Hepatocyte (in vitro differentiated cells): ENCODE results near the gene PARP3. TPM values are rescaled to one million over a fixed set of nuclear protein-coding genes. Genes with fewer than 3 reads are reported as not detected.

Source experiments
- DNase-seq: peaks from one replicate; pipeline ENCODE4 v3.0.0-alpha.2; 2016; ENCODE audit warnings: low spot score
- H2AFZ ChIP-seq: fragments of 200-600 bp; sonication (generic); 2 replicates; pipeline ENCODE4 v1.6.0; 2016; ENCODE audit warnings: antibody characterized with exemption, mild to moderate bottlenecking
- H3K27ac ChIP-seq: fragments of 200-600 bp; sonication (generic); 2 replicates; pipeline ENCODE4 v1.5.1; 2016; ENCODE audit warnings: mild to moderate bottlenecking
- H3K27me3 ChIP-seq: fragments of 200-600 bp; sonication (generic); 2 replicates; pipeline ENCODE4 v1.6.1; 2016
- H3K36me3 ChIP-seq: fragments of 200-600 bp; sonication (generic); replicated peaks from 2 replicates; pipeline ENCODE4 v1.5.1; 2016; ENCODE audit warnings: low read depth; ENCODE audit not compliant: insufficient read depth
- H3K4me1 ChIP-seq: fragments of 200-600 bp; sonication (generic); 2 replicates; pipeline ENCODE4 v1.5.1; 2016; ENCODE audit warnings: mild to moderate bottlenecking, moderate library complexity; ENCODE audit not compliant: insufficient read depth
- H3K4me2 ChIP-seq: fragments of 200-600 bp; sonication (generic); 2 replicates; pipeline ENCODE4 v1.6.0; 2016
- H3K4me3 ChIP-seq: fragments of 200-600 bp; sonication (generic); 2 replicates; pipeline ENCODE4 v1.5.1; 2016; ENCODE audit warnings: mild to moderate bottlenecking
- H3K79me2 ChIP-seq: fragments of 200-600 bp; sonication (generic); 2 replicates; pipeline ENCODE4 v1.6.0; 2017; ENCODE audit warnings: mild to moderate bottlenecking
- H3K9me2 ChIP-seq: fragments of 200-600 bp; sonication (generic); replicated peaks from 2 replicates; pipeline ENCODE4 v1.6.0; 2017; ENCODE audit warnings: mild to moderate bottlenecking; ENCODE audit not compliant: insufficient read depth
- H3K9me3 ChIP-seq: fragments of 200-600 bp; sonication (generic); 2 replicates; pipeline ENCODE4 v1.5.1; 2016; ENCODE audit warnings: low read depth, mild to moderate bottlenecking
- H4K20me1 ChIP-seq: fragments of 200-600 bp; sonication (generic); 2 replicates; pipeline ENCODE4 v1.6.0; 2016; ENCODE audit warnings: mild to moderate bottlenecking; ENCODE audit not compliant: insufficient read depth, poor library complexity, severe bottlenecking
- CTCF ChIP-seq: fragments of 200-600 bp; sonication (generic); IDR thresholded peaks from 2 replicates; pipeline ENCODE4 v1.5.1; 2016; ENCODE audit warnings: antibody characterized with exemption, mild to moderate bottlenecking; ENCODE audit not compliant: poor library complexity
- EZH2 ChIP-seq: fragments of 200-600 bp; sonication (generic); IDR thresholded peaks from 2 replicates; pipeline ENCODE4 v1.6.1; 2016; ENCODE audit warnings: antibody characterized with exemption, mild to moderate bottlenecking, borderline replicate concordance
- EZH2phosphoT487 ChIP-seq: fragments of 200-600 bp; sonication (generic); IDR thresholded peaks from one replicate; pipeline ENCODE4 v1.6.1; 2018; ENCODE audit warnings: antibody characterized with exemption, mild to moderate bottlenecking, low read depth, moderate library complexity; ENCODE audit not compliant: unreplicated experiment, severe bottlenecking
- WGBS: methylation state at CpG from one replicate; pipeline ENCODE4 v1.1.6; 2016; ENCODE audit warnings: low lambda C conversion rate; ENCODE audit errors: missing lambda C conversion rate; 5-methylcytosine and 5-hydroxymethylcytosine counted together
- polyA plus RNA-seq: library from polyadenylated mRNA; unstranded; fragments of >200 nt; fragmentation: Nextera tagmentation; extraction: Ambion mirVana; gene quantifications from 2 replicates; pipeline ENCODE4 v1.2.1, GENCODE V29; 2016
- total RNA-seq: library from RNA; depleted of rRNA; stranded (reverse); fragments of >200 nt; gene quantifications from 2 replicates; pipeline ENCODE4 v1.2.3, GENCODE V29; 2014

Gene PARP3
- total and polyA plus RNA-seq, 2 experiments from 2014 or later: 9.3 to 10.3 TPM

GRCh38 chr3:51983578-51984268 is 41.6 kb downstream of the PARP3 start:
- no peak for DNase-seq

DNA sequence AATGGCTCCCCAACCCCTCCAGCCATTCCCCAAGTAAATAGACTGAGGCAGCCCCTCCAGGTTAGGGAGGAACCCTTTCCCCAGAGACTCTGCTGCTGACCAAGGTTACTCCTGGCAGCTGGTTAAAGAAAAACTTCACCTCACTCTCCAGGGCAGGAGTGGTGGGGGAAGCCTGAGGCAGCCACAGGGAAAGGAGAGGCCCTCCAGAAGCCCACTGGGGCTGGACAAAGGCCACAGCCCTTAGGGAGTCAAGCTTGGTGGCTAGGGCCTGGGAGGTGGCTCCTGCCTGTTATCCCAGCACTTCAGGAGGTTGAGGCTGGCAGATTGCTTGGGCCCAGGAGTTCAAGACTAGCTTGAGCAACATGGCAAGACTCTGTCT is 42.1 kb downstream of the PARP3 start:
- Histone ChIP-seq H4K20me1 (no peaks in the 10 kb centered on the region), H3K9me3 (no peaks in the 10 kb centered on the region), H3K4me2 (peak overlapping the region; percentile 78), H3K4me1 (peaks cover 30% of the 10 kb centered on the region), H3K9me2 (no peaks in the 10 kb centered on the region), H2AFZ (no peak overlapping the region), H3K27me3 (no peaks in the 10 kb centered on the region), H3K36me3 (no peaks in the 10 kb centered on the region), H3K79me2 (peaks cover 23% of the 10 kb centered on the region), H3K27ac (peak overlapping the region; percentile 97), H3K4me3 (no peak overlapping the region)
- DNase-seq: no peak
- TF ChIP-seq EZH2 (no peak), EZH2phosphoT487 (no peak), CTCF (no peak)

More at GRCh38 chr3:51983578-51984268, 41.6 kb downstream of the PARP3 start:
- Histone ChIP-seq H3K27me3 (no peaks in the 10 kb centered on the region), H3K79me2 (peaks cover 23% of the 10 kb centered on the region), H3K27ac (peak overlapping the region; percentile 97), H3K9me2 (no peaks in the 10 kb centered on the region), H4K20me1 (no peaks in the 10 kb centered on the region), H3K4me1 (peaks cover 30% of the 10 kb centered on the region), H2AFZ (peak overlapping the region; percentile 42), H3K36me3 (no peaks in the 10 kb centered on the region), H3K9me3 (no peaks in the 10 kb centered on the region), H3K4me2 (peak overlapping the region; percentile 78), H3K4me3 (peak overlapping the region; percentile 37)
- WGBS: 76% methylated on average over 19 of the region's 22 CpGs
- TF ChIP-seq EZH2phosphoT487 (no peak), CTCF (no peak), EZH2 (no peak)

DNA sequence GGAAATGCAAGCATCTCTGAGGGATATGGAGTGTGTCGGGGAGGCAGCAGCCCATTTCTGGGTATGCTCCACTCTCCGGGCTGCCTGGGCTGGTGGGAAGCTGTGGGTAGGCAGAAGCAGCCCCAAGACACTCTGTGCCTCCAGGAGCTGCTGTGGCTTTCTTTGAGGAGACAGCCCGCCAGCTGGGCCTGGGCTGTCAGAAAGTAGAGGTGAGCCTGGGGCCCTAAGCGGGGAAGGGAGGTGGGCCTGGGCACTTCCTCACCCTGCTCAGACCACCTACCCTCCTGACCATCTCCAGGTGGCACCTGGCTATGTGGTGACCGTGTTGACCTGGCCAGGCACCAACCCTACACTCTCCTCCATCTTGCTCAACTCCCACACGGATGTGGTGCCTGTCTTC is 42.9 kb downstream of the PARP3 start:
- H3K36me3 ChIP-seq: no peaks in the 10 kb centered on the region
- H3K79me2 ChIP-seq: peaks cover 23% of the 10 kb centered on the region
- H4K20me1 ChIP-seq: no peaks in the 10 kb centered on the region
- no peak overlapping the region for H2AFZ ChIP-seq
- WGBS: 93% methylated on average over 6 of the region's 6 CpGs
- no peaks in the 10 kb centered on the region for H3K27me3 ChIP-seq
- H3K9me3 ChIP-seq: no peaks in the 10 kb centered on the region
- H3K27ac ChIP-seq: peak overlapping the region; percentile 97
- H3K4me1 ChIP-seq: peaks cover 30% of the 10 kb centered on the region
- peak overlapping the region; percentile 78 for H3K4me2 ChIP-seq
- no peak for TF ChIP-seq EZH2phosphoT487
- no peak for TF ChIP-seq CTCF
- TF ChIP-seq EZH2: no peak
- no peak overlapping the region for H3K4me3 ChIP-seq
- no peak for DNase-seq
- no peaks in the 10 kb centered on the region for H3K9me2 ChIP-seq
